ENCODE results near the gene NPEPL1.

NPEPL1 gene

GRCh38 chr20:58664883-58665282, 27.7 kb upstream of the NPEPL1 start:
- TF ChIP-seq TCF12 (IDR thresholded peaks at IDR 0.05; ENCODE audit: low read depth) (no peak), YY1 (IDR thresholded peaks at IDR 0.05; ENCODE audit: low read depth) (no peak), TEAD4 (IDR thresholded peaks at IDR 0.05) (no peak), ZBTB7A (IDR thresholded peaks at IDR 0.05; ENCODE audit: low read depth) (no peak), EP300 (IDR thresholded peaks at IDR 0.05; ENCODE audit: borderline replicate concordance) (no peak)

- TF ChIP-seq EGR1 (IDR thresholded peaks at IDR 0.05) (no peak), CREB1 (IDR thresholded peaks at IDR 0.05; ENCODE audit: low read depth) (no peak), ZBTB7A (IDR thresholded peaks at IDR 0.05; ENCODE audit: low read depth) (no peak), FOXM1 (IDR thresholded peaks at IDR 0.05; ENCODE audit: borderline replicate concordance, low read depth) (no peak)
Measured at GRCh38 chr20:58665606-58666005, 27.0 kb upstream of the NPEPL1 start.

- TF ChIP-seq EGR1 (IDR thresholded peaks at IDR 0.05) (no peak), RAD21 (IDR thresholded peaks at IDR 0.05; ENCODE audit: low read depth) (no peak), CEBPB (IDR thresholded peaks at IDR 0.05) (no peak), FOXM1 (IDR thresholded peaks at IDR 0.05; ENCODE audit: borderline replicate concordance, low read depth) (no peak), EP300 (IDR thresholded peaks at IDR 0.05; ENCODE audit: borderline replicate concordance) (no peak), TAF1 (IDR thresholded peaks at IDR 0.05; ENCODE audit: low read depth) (no peak), CREB1 (IDR thresholded peaks at IDR 0.05; ENCODE audit: low read depth) (no peak), NFIC (IDR thresholded peaks at IDR 0.05) (no peak), ZBTB7A (IDR thresholded peaks at IDR 0.05; ENCODE audit: low read depth) (no peak), TEAD4 (IDR thresholded peaks at IDR 0.05) (no peak), REST (IDR thresholded peaks at IDR 0.05; ENCODE audit: low read depth) (no peak), TCF12 (IDR thresholded peaks at IDR 0.05; ENCODE audit: low read depth) (no peak), YY1 (IDR thresholded peaks at IDR 0.05; ENCODE audit: low read depth) (no peak)
- TF ChIP-seq, protein P1, sequence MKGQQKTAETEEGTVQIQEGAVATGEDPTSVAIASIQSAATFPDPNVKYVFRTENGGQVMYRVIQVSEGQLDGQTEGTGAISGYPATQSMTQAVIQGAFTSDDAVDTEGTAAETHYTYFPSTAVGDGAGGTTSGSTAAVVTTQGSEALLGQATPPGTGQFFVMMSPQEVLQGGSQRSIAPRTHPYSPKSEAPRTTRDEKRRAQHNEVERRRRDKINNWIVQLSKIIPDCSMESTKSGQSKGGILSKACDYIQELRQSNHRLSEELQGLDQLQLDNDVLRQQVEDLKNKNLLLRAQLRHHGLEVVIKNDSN (IDR thresholded peaks at IDR 0.05), result no peak
- TF ChIP-seq, protein P2, sequence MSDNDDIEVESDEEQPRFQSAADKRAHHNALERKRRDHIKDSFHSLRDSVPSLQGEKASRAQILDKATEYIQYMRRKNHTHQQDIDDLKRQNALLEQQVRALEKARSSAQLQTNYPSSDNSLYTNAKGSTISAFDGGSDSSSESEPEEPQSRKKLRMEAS (IDR thresholded peaks at IDR 0.05), result no peak
Measured at GRCh38 chr20:58666702-58667101, 25.9 kb upstream of the NPEPL1 start.

DNA sequence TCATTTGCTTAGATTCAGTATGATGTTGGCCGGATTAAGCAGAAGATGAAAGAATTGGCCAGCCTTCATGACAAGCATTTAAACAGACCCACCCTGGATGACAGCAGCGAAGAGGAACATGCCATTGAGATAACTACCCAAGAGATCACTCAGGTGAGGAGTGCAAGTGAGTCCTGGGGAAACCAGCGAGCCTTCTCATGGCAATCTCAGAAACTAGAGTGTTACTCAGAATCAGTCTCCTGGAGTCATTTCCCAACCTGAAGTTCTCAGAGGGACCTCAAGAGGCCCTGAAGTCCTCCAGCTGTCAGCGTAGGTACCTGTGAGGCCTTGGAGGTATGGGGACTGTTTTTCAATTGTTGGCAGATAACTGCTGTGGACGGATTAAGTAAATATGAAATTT, 24.6 kb upstream of the NPEPL1 start:
- TF ChIP-seq CEBPB (IDR thresholded peaks at IDR 0.05), result no peak
- TF ChIP-seq, protein P1 (IDR thresholded peaks at IDR 0.05), result no peak
- TF ChIP-seq REST (IDR thresholded peaks at IDR 0.05; ENCODE audit: low read depth), result no peak
- no peak for TF ChIP-seq EP300 (IDR thresholded peaks at IDR 0.05; ENCODE audit: borderline replicate concordance)
- no peak for TF ChIP-seq TEAD4 (IDR thresholded peaks at IDR 0.05)

DNA sequence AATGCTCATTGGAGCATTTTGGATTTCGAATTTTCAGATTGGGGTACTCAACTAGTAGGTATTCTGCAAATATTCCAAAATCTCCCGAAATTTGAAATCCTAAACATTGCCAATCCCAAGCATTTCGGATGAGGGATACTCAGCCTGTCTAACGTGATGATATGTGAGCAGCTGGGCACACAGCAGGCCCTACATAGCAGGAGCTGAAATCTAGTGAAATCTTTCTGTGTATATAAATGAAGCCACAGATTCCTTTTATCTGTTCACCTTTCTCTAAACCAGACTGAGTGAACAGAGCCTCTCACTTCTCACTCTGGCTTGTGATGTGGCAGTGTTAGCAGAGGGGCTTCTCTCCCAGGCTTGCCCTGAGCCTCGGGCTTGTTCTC, 23.7 kb upstream of the NPEPL1 start:
- TF ChIP-seq REST (IDR thresholded peaks at IDR 0.05; ENCODE audit: low read depth), result no peak
- no peak for TF ChIP-seq TEAD4 (IDR thresholded peaks at IDR 0.05)
- no peak for TF ChIP-seq CEBPB (IDR thresholded peaks at IDR 0.05)
- no peak for TF ChIP-seq RAD21 (IDR thresholded peaks at IDR 0.05; ENCODE audit: low read depth)
- TF ChIP-seq YY1 (IDR thresholded peaks at IDR 0.05; ENCODE audit: low read depth), result no peak
- no peak for TF ChIP-seq FOXM1 (IDR thresholded peaks at IDR 0.05; ENCODE audit: borderline replicate concordance, low read depth)
- TF ChIP-seq EGR1 (IDR thresholded peaks at IDR 0.05), result no peak
- TF ChIP-seq, protein P2 (IDR thresholded peaks at IDR 0.05), result no peak
- TF ChIP-seq TAF1 (IDR thresholded peaks at IDR 0.05; ENCODE audit: low read depth), result no peak
- TF ChIP-seq CREB1 (IDR thresholded peaks at IDR 0.05; ENCODE audit: low read depth), result no peak
- TF ChIP-seq TCF12 (IDR thresholded peaks at IDR 0.05; ENCODE audit: low read depth), result no peak
- no peak for TF ChIP-seq NFIC (IDR thresholded peaks at IDR 0.05)
- TF ChIP-seq, protein P1 (IDR thresholded peaks at IDR 0.05), result no peak
- TF ChIP-seq EP300 (IDR thresholded peaks at IDR 0.05; ENCODE audit: borderline replicate concordance), result no peak
- no peak for TF ChIP-seq ZBTB7A (IDR thresholded peaks at IDR 0.05; ENCODE audit: low read depth)
